Measurements from ENCODE around the gene HEPN1. TPM values are rescaled to one million over a fixed set of nuclear protein-coding genes. Genes with fewer than 3 reads are reported as not detected.

HEPN1 gene
- polyA plus RNA-seq (ENCODE audit: insufficient read length in 3 of 3) = 1 to 10 TPM in 2 of 3 donors, under 1 TPM in 1; 0.91 to 1.9 (median 1.1) TPM
- long read RNA-seq, donor 1, transcript HEPN1-201 (1 exons, 1,434 nt) = major isoform, 9 of 9 reads
- long read RNA-seq, donor 1, partial matches to known transcripts = 0 of 9 reads
- long read RNA-seq, donor 1, other reads (novel, unspliced or antisense) = 0 of 9 reads
- long read RNA-seq, donor 2, partial matches to known transcripts = 0 of 3 reads
- long read RNA-seq, donor 2, other reads (novel, unspliced or antisense) = 0 of 3 reads
- long read RNA-seq, donor 3, transcript HEPN1-201 (1 exons, 1,434 nt) = major isoform, 6 of 6 reads
- long read RNA-seq, donor 3, partial matches to known transcripts = 0 of 6 reads
- long read RNA-seq, donor 3, other reads (novel, unspliced or antisense) = 0 of 6 reads
- long read RNA-seq, donor 4, transcript HEPN1-201 (1 exons, 1,434 nt) = major isoform, 12 of 12 reads
- long read RNA-seq, donor 4, partial matches to known transcripts = 0 of 12 reads
- long read RNA-seq, donor 4, other reads (novel, unspliced or antisense) = 0 of 12 reads
- long read RNA-seq, donor 5 = 0 reads
- long read RNA-seq, donor 6, transcript HEPN1-201 (1 exons, 1,434 nt) = major isoform, 6 of 6 reads
- long read RNA-seq, donor 6, partial matches to known transcripts = 0 of 6 reads
- long read RNA-seq, donor 6, other reads (novel, unspliced or antisense) = 0 of 6 reads
- long read RNA-seq, donor 7, partial matches to known transcripts = 0 of 4 reads
- long read RNA-seq, donor 7, other reads (novel, unspliced or antisense) = 0 of 4 reads
- long read RNA-seq, donor 8, transcript HEPN1-201 (1 exons, 1,434 nt) = major isoform, 13 of 13 reads
- long read RNA-seq, donor 8, partial matches to known transcripts = 0 of 13 reads
- long read RNA-seq, donor 8, other reads (novel, unspliced or antisense) = 0 of 13 reads
- long read RNA-seq, donor 9, transcript HEPN1-201 (1 exons, 1,434 nt) = major isoform, 8 of 8 reads
- long read RNA-seq, donor 9, partial matches to known transcripts = 0 of 8 reads
- long read RNA-seq, donor 9, other reads (novel, unspliced or antisense) = 0 of 8 reads
- long read RNA-seq, donor 10, partial matches to known transcripts = 0 of 3 reads
- long read RNA-seq, donor 10, other reads (novel, unspliced or antisense) = 0 of 3 reads
- long read RNA-seq, donor 11, transcript HEPN1-201 (1 exons, 1,434 nt) = major isoform, 7 of 7 reads
- long read RNA-seq, donor 11, partial matches to known transcripts = 0 of 7 reads
- long read RNA-seq, donor 11, other reads (novel, unspliced or antisense) = 0 of 7 reads
- long read RNA-seq, donor 12, transcript HEPN1-201 (1 exons, 1,434 nt) = major isoform, 7 of 7 reads
- long read RNA-seq, donor 12, partial matches to known transcripts = 0 of 7 reads
- long read RNA-seq, donor 12, other reads (novel, unspliced or antisense) = 0 of 7 reads
- long read RNA-seq, donor 13 = 0 reads
- long read RNA-seq, donor 14, transcript HEPN1-201 (1 exons, 1,434 nt) = major isoform, 13 of 13 reads
- long read RNA-seq, donor 14, partial matches to known transcripts = 0 of 13 reads
- long read RNA-seq, donor 14, other reads (novel, unspliced or antisense) = 0 of 13 reads
- long read RNA-seq, donor 15, partial matches to known transcripts = 0 of 3 reads
- long read RNA-seq, donor 15, other reads (novel, unspliced or antisense) = 0 of 3 reads
- long read RNA-seq, donor 16, transcript HEPN1-201 (1 exons, 1,434 nt) = major isoform, 13 of 13 reads
- long read RNA-seq, donor 16, partial matches to known transcripts = 0 of 13 reads
- long read RNA-seq, donor 16, other reads (novel, unspliced or antisense) = 0 of 13 reads

GRCh38 chr11:124918950-124919349 lies at the start of gene HEPN1:
Gene HEPN1, plus strand, starts transcription at chr11:124919250.
- no peak for DNase-seq (ENCODE audit: extremely low read depth in 1 of 11, low read depth in 9 of 11, low spot score in 4 of 11)

- DNase-seq (ENCODE audit: extremely low read depth in 1 of 11, low read depth in 9 of 11, low spot score in 4 of 11) = no peak
Measured at GRCh38 chr11:124869331-124869730, 49.7 kb upstream of the HEPN1 start.

GRCh38 chr11:124869856-124870387 lies 49.1 kb upstream of the HEPN1 start:
- DNase-seq (ENCODE audit: extremely low read depth in 1 of 11, low read depth in 9 of 11, low spot score in 4 of 11) = no peak

GRCh38 chr11:124870430-124870829 lies 48.6 kb upstream of the HEPN1 start:
- no peak for DNase-seq (ENCODE audit: extremely low read depth in 1 of 11, low read depth in 9 of 11, low spot score in 4 of 11)

- DNase-seq (ENCODE audit: extremely low read depth in 1 of 11, low read depth in 9 of 11, low spot score in 4 of 11) = no peak
Measured at GRCh38 chr11:124872280-124872679, 46.8 kb upstream of the HEPN1 start.

GRCh38 chr11:124872741-124873140 lies 46.3 kb upstream of the HEPN1 start:
- no peak for DNase-seq (ENCODE audit: extremely low read depth in 1 of 11, low read depth in 9 of 11, low spot score in 4 of 11)

GRCh38 chr11:124873951-124874350 lies 45.1 kb upstream of the HEPN1 start:
- no peak for DNase-seq (ENCODE audit: extremely low read depth in 1 of 11, low read depth in 9 of 11, low spot score in 4 of 11)

GRCh38 chr11:124874571-124875255 lies 44.3 kb upstream of the HEPN1 start:
- no peak for DNase-seq (ENCODE audit: extremely low read depth in 1 of 11, low read depth in 9 of 11, low spot score in 4 of 11)

- DNase-seq (ENCODE audit: extremely low read depth in 1 of 11, low read depth in 9 of 11, low spot score in 4 of 11) = no peak
Measured at GRCh38 chr11:124875401-124875800, 43.6 kb upstream of the HEPN1 start.

GRCh38 chr11:124875943-124876817 lies 42.9 kb upstream of the HEPN1 start:
- DNase-seq (ENCODE audit: extremely low read depth in 1 of 11, low read depth in 9 of 11, low spot score in 4 of 11) = peak; percentile 73 to 93 (median 88)

GRCh38 chr11:124876818-124877630 lies 42.0 kb upstream of the HEPN1 start:
- no peak for DNase-seq (ENCODE audit: extremely low read depth in 1 of 11, low read depth in 9 of 11, low spot score in 4 of 11)

GRCh38 chr11:124877631-124877909 lies 41.5 kb upstream of the HEPN1 start:
- no peak for DNase-seq (ENCODE audit: extremely low read depth in 1 of 11, low read depth in 9 of 11, low spot score in 4 of 11)

- DNase-seq (ENCODE audit: extremely low read depth in 1 of 11, low read depth in 9 of 11, low spot score in 4 of 11) = no peak
Measured at GRCh38 chr11:124877910-124878758, 40.9 kb upstream of the HEPN1 start.

- DNase-seq (ENCODE audit: extremely low read depth in 1 of 11, low read depth in 9 of 11, low spot score in 4 of 11) = no peak
Measured at GRCh38 chr11:124878759-124879492, 40.1 kb upstream of the HEPN1 start.
